HepG2 (cell line): ENCODE data around the gene MYLK. TPM values are rescaled to one million over a fixed set of nuclear protein-coding genes. Genes with fewer than 3 reads are reported as not detected.

ENCODE experiments used
- ATAC-seq: fragments of 200-7000 bp; cut with Tn5 transposase; 3 replicates; pipeline ENCODE4 v1.9.1; 2020; ENCODE audit warnings: mild to moderate bottlenecking, moderate library complexity
- BruUV-seq: library from RNA; stranded (reverse); fragments of 400-500 nt; replicated peaks from 2 replicates; lab custom pipeline; 2021; lab: Mats Ljungman, UMichigan
- CTCF ChIA-PET: fragments of 300-600 bp; formaldehyde crosslinking; extraction: SDS; loops from one replicate; lab custom pipeline; 2021; ENCODE audit warnings: low total read pairs, inconsistent platforms, low intra/inter-chr PET ratio; lab: Yijun Ruan, JAX
- POLR2A ChIA-PET: fragments of 350-600 bp; sonication (Branson Sonifier 250); formaldehyde crosslinking; loops from one replicate; lab custom pipeline; 2020; ENCODE audit warnings: antibody characterized with exemption, inconsistent platforms; lab: Yijun Ruan, JAX
- DNase-seq: peaks from one replicate; pipeline ENCODE4 v3.0.0-alpha.2; 2015; ENCODE audit warnings: low spot score
- FAIRE-seq: peaks from 3 replicates; lab custom pipeline; 2011; peaks lifted over from hg19 to GRCh38; lab: Jason Lieb, UNC
- H2AFZ ChIP-seq: one replicate; pipeline ENCODE4 v1.6.1; 2011; ENCODE audit warnings: low read length, inconsistent platforms
- H3K27ac ChIP-seq: fragments of 300-600 bp; 3 replicates; pipeline ENCODE4 v1.8.0; 2011; ENCODE audit warnings: mixed run types, mild to moderate bottlenecking, mixed read lengths, low read length, inconsistent platforms; ENCODE audit not compliant: insufficient read depth; ENCODE audit errors: extremely low read length
- H3K27me3 ChIP-seq, 2 experiments: fragments of 200-600 bp in 1 of 2; 2 replicates in 1 of 2; 3 replicates in 1 of 2; pipeline versions ENCODE4 v1.6.0 to v1.8.0; 2011; ENCODE audit warnings: low read length in 2 of 2, mild to moderate bottlenecking in 2 of 2, moderate library complexity in 2 of 2, inconsistent platforms in 1 of 2; ENCODE audit not compliant: insufficient read depth in 2 of 2, control insufficient read depth in 1 of 2
- H3K36me3 ChIP-seq, 2 experiments: fragments of 200-600 bp in 1 of 2; replicated peaks in 1 of 2; 2 replicates in 1 of 2; 3 replicates in 1 of 2; pipeline versions ENCODE4 v1.5.1 to v1.8.0; 2011; ENCODE audit warnings: low read length in 2 of 2, inconsistent platforms in 1 of 2; ENCODE audit not compliant: insufficient read depth in 2 of 2, control insufficient read depth in 1 of 2
- H3K4me1 ChIP-seq: 2 replicates; pipeline ENCODE4 v1.5.1; 2012; ENCODE audit warnings: low read length, inconsistent platforms; ENCODE audit not compliant: insufficient read depth
- H3K4me2 ChIP-seq: 2 replicates; pipeline ENCODE4 v1.6.0; 2011; ENCODE audit warnings: low read depth, low read length, inconsistent platforms
- H3K4me3 ChIP-seq, 3 experiments: fragments of 200-600 bp in 1 of 3; sonication (generic), shearing (Covaris generic) in 1 of 3; replicated peaks in 1 of 3; 2 replicates each; pipeline ENCODE4 v1.5.1; 2011 to 2016; ENCODE audit warnings: low read length in 3 of 3, inconsistent platforms in 2 of 3, low read depth in 2 of 3, mild to moderate bottlenecking in 2 of 3, control low read depth in 1 of 3, mixed read lengths in 1 of 3; ENCODE audit not compliant: insufficient read depth in 1 of 3
- H3K79me2 ChIP-seq: one replicate; pipeline ENCODE4 v1.6.1; 2011; ENCODE audit warnings: low read length, inconsistent platforms; ENCODE audit not compliant: insufficient read depth
- H3K9ac ChIP-seq: 2 replicates; pipeline ENCODE4 v1.6.0; 2011; ENCODE audit warnings: mild to moderate bottlenecking, low read depth, low read length, inconsistent platforms; ENCODE audit not compliant: insufficient read depth
- H3K9me3 ChIP-seq: 2 replicates; pipeline ENCODE4 v1.5.1; 2012; ENCODE audit warnings: mild to moderate bottlenecking, low read length
- H4K20me1 ChIP-seq: 2 replicates; pipeline ENCODE4 v1.6.0; 2011; ENCODE audit warnings: inconsistent platforms, mild to moderate bottlenecking, low read length, moderate library complexity; ENCODE audit not compliant: insufficient read depth
- HOMEZ ChIP-seq: IDR thresholded peaks from 2 replicates; pipeline ENCODE4 v1.6.1; 2016; ENCODE audit warnings: low read depth
- HOXA5 ChIP-seq: sonication (generic); formaldehyde crosslinking; IDR thresholded peaks from 2 replicates; pipeline ENCODE4 v1.4.0; 2020; ENCODE audit warnings: missing genetic modification reagents
- ISX ChIP-seq: sonication (generic); formaldehyde crosslinking; conservative IDR thresholded peaks from 2 replicates; pipeline ENCODE4 v1.5.0; 2020; ENCODE audit warnings: missing genetic modification reagents
- MYPOP ChIP-seq: sonication (generic); formaldehyde crosslinking; IDR thresholded peaks from 2 replicates; pipeline ENCODE4 v1.8.1; 2023; ENCODE audit warnings: mild to moderate bottlenecking, moderate library complexity, missing genetic modification reagents
- RAD51 ChIP-seq: fragments of 450-650 bp; IDR thresholded peaks from 2 replicates; pipeline ENCODE4 v1.6.1; 2016; ENCODE audit warnings: borderline replicate concordance
- ZBTB4 ChIP-seq: sonication (generic); formaldehyde crosslinking; IDR thresholded peaks from 2 replicates; pipeline ENCODE4 v1.4.0; 2020; ENCODE audit warnings: missing genetic modification reagents, mild to moderate bottlenecking, borderline replicate concordance
- ZBTB8A ChIP-seq: sonication (generic); formaldehyde crosslinking; IDR thresholded peaks from 2 replicates; pipeline ENCODE4 v1.4.0; 2020; ENCODE audit warnings: mild to moderate bottlenecking, low read depth, missing genetic modification reagents, borderline replicate concordance
- ZHX1 ChIP-seq: sonication (generic); formaldehyde crosslinking; IDR thresholded peaks from 2 replicates; pipeline ENCODE4 v1.8.1; 2022; ENCODE audit warnings: low read depth, mild to moderate bottlenecking, missing genetic modification reagents
- ZNF354B ChIP-seq: sonication (generic); formaldehyde crosslinking; IDR thresholded peaks from 2 replicates; pipeline ENCODE4 v1.8.0; 2022; ENCODE audit warnings: mild to moderate bottlenecking, missing genetic modification reagents
- ZNF564 ChIP-seq: sonication (generic); formaldehyde crosslinking; IDR thresholded peaks from 2 replicates; pipeline ENCODE4 v1.8.1; 2023; ENCODE audit warnings: mild to moderate bottlenecking, missing genetic modification reagents
- WGBS: methylation state at CpG from one replicate; pipeline ENCODE4 v1.1.6; 2017; ENCODE audit warnings: low lambda C conversion rate; 5-methylcytosine and 5-hydroxymethylcytosine counted together
- in situ Hi-C: cut with HindIII; loops from 2 replicates; pipeline ENCODE4 v1.10.0; 2017; ENCODE audit warnings: low pct_unique_long_range_greater_than_20kb; ENCODE audit not compliant: extremely low pct_ligation_motif_present
- intact Hi-C: fragments of 100-400 bp; cut with micrococcal nuclease; formaldehyde crosslinking; loops from one replicate; pipeline ENCODE4 v1.10.0; 2022; ENCODE audit not compliant: unreplicated experiment
- polyA plus RNA-seq, 8 experiments: library from polyadenylated mRNA; depleted of rRNA in 3 of 8; stranded (reverse) in 7 of 8; unstranded in 1 of 8; fragments of >200 nt; fragmentation: Illumina TruSeq in 4 of 8; extraction: Trizol in 4 of 8; gene quantifications; 2 replicates each; pipeline versions ENCODE4 v1.2.1 to v1.2.3, GENCODE V29; 2011 to 2016; ENCODE audit warnings: low read depth in 4 of 8, missing spikeins in 1 of 8, mixed read lengths in 1 of 8; ENCODE audit not compliant: insufficient read depth in 1 of 8
- total RNA-seq, 5 experiments: library from RNA; depleted of rRNA; stranded (reverse); fragments of >200 nt; fragmentation: Illumina TruSeq; extraction: Trizol; gene quantifications; 2 replicates each; pipeline ENCODE4 v1.2.3, GENCODE V29; 2016; ENCODE audit warnings: low read depth in 1 of 5

Gene MYLK
- total and polyA plus RNA-seq, 2 of the 13 experiments (the other 11 are each of a cell fraction or from before 2014, with no cell fraction given), result 10.6 to 34.9 TPM

GRCh38 chr3:123843668-123844067, 40.5 kb downstream of the MYLK start (continued):
- TF ChIP-seq ZBTB4 (CRISPR knock-in tag) (no peak), MYPOP (CRISPR knock-in tag) (no peak)

- Histone ChIP-seq H3K27me3 (no peaks in the 10 kb centered on the region), H3K79me2 (no peaks in the 10 kb centered on the region), H3K27ac (no peak overlapping the region), H3K4me1 (peaks cover 14% of the 10 kb centered on the region), H3K4me3 (no peak overlapping the region), H3K9ac (no peak overlapping the region), H3K9me3 (peaks cover 5% of the 10 kb centered on the region), H3K36me3 (no peaks in the 10 kb centered on the region), H4K20me1 (no peaks in the 10 kb centered on the region), H3K4me2 (no peak overlapping the region), H2AFZ (no peak overlapping the region)
- WGBS, result 82% methylated on average over 4 of the region's 4 CpGs
- BruUV-seq, result no TSS peak
- no peak for FAIRE-seq
- DNase-seq, result no peak
- CTCF ChIA-PET, result no interaction called here
- in situ Hi-C loops, result no loop called here
- no peak for ATAC-seq
- POLR2A ChIA-PET, result no interaction called here
- intact Hi-C loops, result no loop called here
- no peak for TF ChIP-seq ISX (CRISPR knock-in tag)
- TF ChIP-seq ZNF354B (CRISPR knock-in tag), result no peak
- no peak for TF ChIP-seq RAD51
- no peak for TF ChIP-seq HOXA5 (CRISPR knock-in tag)
- no peak for TF ChIP-seq ZNF564
- TF ChIP-seq HOMEZ, result no peak
- TF ChIP-seq ZBTB8A (CRISPR knock-in tag), result no peak
- no peak for TF ChIP-seq ZHX1 (CRISPR knock-in tag)
Observed at GRCh38 chr3:123842711-123843110, 41.4 kb downstream of the MYLK start.
